HG03108 (cell line): ENCODE results near the gene CPE.
A peak's percentile ranks its signal among the peaks of the same experiment; 100 is the strongest.
"Not testable (repeated sequence)": the region's sequence is repeated elsewhere in the genome, so short reads cannot be mapped to it uniquely, and the experiment has no call there.

Source experiments
- ATAC-seq: cut with Tn5 transposase; IDR thresholded peaks from one replicate; pipeline ENCODE4 v1.9.1; 2021; ENCODE audit warnings: moderate library complexity; ENCODE audit not compliant: unreplicated experiment

CPE gene

GRCh38 chr4:165458471-165458870, 79.7 kb downstream of the CPE start:
- ATAC-seq, result no peak

DNA sequence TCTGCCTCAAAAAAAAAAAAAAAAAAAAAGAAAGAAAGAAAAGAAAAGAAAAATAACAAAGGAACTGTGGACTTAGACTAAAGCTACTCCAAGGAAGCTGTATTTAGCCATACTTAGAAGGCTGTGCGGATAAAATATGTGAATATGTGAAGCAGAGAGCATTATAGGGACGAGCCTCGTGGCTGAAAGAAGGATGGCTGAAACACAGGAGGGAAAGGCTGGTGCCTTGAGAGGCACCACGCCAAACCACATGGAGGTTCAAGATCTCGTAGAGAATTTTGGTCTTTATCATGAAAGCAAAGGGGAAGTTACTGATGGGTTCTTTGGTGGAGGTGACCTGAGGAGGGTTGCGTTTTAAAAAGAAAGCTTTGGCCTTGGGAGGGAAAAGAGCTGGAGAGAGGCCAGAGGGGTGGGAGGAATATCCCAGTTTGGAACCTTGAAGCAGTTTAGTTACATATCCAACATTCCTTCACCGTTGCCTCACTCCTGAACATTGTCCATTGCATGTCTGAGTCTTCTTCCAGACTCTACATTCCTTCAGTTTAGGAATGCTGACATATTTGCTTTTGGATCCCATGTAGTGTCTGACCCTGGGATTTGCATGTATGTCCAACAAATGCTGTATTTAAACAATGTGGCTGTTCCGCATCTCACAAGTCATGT, 82.5 kb downstream of the CPE start:
- ATAC-seq, result no peak

DNA sequence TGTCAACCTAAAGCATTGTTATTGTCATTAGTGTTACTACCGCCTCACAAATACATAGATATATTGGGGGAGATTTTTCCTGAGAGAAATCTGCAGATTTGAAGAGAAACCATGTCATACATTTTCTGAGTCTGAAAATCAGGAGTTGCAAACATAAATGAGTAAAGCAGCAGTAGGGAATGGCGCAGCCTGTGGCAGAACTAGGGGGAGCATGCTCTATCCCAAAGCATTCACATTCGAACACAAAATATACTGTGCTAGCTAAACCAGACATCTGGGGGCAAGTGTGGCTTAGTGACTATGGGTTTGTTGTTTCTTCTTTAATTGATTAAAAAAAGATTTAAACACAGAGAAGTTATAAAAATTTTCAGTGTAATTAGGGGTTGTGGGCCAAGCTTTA, 83.2 kb downstream of the CPE start:
- ATAC-seq, result no peak

GRCh38 chr4:165464376-165464775, 85.6 kb downstream of the CPE start:
- no peak for ATAC-seq

DNA sequence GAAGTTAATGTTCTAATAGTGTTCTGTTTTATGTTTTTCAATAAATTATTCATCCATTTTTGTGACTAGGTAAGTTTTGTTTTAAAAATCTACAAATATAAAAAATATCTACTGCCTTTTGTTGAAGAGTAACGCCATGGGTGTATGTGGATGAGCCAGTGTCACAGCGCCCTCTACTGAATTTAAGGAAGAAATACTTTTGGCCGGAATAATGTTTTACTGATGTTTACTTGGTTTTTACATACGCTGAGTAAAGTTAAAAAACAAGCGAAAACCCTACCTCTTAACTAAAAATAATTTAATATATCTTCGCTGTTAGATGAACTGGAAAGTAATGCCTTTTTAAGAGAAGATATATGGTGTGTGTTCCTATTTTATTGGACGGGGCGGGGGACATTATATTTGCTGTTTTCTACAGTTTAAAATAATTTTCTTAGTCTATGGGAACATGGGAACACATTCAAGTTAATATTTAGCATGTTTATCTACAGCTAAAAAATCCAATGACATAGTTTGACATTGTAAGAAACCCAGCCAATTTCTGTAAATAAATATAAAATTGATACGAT, 86.1 kb downstream of the CPE start:
- ATAC-seq, result no peak

GRCh38 chr4:165470009-165470408, 91.2 kb downstream of the CPE start:
- ATAC-seq, result no peak

DNA sequence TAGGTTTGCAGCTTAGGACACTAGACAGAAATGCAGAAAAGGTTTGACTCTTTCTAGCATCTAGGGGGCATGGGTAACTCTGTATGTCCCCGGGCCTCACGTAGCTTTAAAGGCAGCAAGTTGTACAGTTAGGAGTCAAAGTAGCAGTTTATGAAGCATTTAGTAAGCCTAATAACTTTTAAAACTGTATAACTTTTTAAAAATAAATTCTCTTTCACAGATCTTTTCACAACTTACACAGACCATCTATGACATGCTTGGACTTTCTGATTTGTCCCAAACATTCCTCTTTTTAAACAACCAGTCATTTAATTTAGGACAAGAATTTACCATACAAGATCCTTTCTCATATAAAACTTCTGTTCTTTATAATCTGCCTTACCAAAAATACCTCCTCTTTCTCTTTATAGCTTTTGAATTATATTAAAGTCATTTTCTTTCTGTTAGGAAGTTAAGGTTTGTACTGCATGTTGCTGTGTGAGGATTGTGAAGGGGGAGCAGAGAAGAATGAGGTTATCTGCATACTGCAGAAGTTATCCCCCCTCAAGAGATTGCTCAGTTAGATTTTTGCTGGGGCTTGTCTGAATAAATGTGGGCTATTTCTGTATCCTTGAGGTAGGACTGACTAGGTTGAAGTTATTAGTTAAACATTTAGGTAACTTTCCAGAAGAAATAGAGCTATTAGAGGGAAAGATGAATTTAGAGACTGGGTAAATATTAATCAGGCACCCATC, 94.3 kb downstream of the CPE start:
- no peak for ATAC-seq

DNA sequence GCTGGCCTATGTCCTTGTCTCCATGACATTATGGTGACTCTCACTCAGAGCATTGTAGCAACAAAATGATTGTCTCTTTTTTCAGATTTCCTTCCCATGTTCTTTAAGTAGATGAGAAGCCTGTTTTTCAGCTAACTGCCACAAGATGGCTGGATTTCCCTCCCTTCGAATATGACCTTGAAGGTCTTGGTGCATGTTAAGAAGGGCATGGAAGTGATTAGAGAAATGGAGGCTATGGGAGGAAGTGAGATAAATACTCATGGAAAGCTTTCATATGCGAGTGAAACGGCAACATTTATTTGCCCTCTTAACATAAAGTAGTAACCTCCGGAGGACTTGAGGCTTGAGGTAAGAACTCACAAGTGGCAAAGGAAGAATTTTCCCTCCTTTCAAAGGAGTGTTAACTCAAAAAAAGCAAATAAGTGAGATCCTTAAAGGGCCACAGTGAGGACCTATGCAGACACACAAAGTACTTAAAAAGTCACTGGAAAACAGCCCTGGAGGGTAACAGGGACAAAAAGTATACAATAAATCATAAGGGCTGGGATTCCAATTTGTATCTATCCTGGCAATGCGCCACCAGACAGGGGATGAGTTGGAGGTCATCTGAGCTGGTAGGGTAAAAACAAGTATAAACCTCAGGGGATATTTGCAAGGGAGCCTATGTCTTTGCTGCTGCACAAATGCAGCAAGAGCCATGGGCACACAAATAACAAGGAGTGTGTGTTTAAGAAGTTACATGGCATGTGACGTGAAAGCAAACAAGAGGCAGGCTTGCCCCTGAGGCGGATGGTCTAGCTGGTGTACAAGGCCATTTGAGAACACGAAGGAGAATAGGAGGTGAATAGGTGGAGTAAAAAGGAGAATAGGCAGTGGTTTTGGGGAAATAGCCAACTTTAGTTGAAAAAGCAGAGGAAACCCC, 96.2 kb downstream of the CPE start:
- ATAC-seq, result no peak

DNA sequence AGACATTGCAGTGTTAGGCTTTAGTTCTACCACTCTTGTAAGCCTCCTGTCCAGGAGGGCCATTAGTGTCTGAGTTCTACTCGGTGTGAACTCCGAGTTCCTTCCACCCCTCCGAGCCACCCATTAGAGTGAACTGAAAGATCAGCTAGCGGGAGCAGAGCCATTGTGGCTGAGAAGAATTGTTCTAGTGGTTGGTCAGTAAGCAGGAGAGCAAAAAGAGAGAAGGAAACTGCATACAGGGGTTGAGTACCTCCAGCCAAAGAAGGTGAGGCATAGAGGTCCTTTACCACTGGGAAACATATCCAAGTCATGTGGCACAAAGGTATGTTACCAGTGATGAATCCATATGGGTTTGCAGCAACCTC, 96.9 kb downstream of the CPE start:
- ATAC-seq, result no peak

DNA sequence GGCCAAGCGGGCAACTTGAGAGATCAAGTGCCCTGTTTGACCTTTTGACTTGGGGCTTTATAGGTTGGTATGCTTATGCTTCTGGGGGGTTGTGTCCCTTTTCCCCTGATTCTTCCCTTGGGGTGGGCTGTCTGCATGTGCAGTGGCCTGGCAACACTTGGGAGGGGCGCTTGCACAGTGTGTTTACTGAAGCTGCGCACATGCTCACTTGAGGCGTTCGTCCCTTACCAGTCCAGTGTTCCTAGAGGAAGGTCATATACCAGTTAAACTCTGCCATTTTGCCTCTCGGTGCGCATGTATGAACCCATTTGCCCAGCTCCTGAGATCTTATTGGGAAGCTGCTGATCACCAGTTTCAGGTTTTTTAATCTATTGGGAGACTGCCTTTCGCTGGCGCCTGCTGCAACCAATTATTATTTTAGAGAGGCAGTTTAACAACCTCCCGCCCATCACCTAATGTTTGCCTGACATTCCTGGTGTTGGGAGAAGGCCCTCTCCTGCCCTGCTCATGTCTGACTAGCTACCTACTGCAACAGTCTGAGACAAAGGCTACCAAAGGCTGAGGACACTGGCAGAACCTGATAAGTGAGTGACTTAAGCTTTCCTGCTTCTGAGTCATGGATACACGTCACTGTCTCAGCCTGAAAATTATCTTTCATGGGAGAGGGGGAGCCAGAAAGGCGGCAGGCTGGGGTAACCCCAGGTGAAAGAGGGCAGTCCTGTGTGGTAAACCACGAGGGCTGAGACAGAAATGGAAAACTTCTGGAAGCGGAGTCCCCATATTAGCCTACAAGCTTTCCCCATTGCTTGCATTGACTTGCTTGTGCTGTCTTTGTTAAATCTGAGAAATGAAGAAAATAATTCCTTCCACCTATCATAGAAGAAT, 97.6 kb downstream of the CPE start:
- ATAC-seq, result no peak

- ATAC-seq, result no peak
These were observed 99.0 kb downstream of the CPE start for GRCh38 chr4:165477799-165478198.

DNA sequence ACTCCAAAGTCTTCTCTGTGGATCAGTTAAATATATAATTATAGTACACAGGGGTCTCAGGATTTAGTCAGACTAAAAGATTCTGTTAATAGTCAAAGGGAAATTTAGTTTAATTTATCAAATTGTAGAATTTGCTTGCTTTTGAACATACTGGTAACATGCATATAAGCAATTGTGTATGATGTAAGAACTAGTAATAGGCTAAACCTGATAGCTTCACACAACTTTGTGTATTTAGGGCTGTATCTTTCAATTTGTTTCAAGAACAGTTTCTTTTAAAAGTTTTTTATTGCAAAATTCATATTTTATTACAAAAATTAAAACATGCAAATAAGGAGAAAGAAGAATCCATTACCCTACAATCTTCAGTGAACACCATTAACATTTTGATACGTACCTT, 99.5 kb downstream of the CPE start:
- no peak for ATAC-seq

DNA sequence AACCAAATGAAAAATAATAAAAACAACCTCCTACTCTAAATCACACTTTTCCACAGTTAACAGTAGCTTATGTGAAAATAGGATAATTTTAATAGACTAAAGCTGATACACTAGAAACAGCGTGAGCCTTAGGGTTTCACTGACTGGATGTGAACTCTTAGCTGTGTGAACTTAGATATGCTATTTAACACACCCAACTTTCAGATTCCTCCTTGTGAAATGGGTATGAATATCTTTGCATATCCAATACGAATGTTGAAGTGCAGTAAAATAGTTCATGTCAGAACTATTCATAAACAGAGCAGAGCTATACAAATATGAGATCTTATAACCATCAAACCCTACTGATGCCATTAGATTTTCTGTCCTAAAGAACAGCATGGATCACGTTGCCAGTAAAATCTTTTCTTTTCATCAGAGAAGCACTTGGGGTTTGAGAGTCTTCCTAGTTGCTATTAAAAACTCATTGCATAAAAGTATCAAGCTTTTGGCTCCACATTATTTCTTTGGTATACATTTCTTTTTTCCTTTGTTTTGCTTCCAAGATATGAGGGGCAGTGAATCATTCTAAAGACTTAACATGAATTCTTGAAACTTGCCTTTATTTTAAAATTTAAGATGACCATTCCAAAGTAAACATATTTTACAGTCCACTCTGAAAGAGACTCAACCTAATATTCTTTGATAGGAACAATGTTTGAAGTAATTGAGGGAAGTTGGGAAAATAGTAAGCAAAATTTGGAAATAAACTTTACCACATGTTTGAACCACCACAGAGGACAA, 102.4 kb downstream of the CPE start:
- no peak for ATAC-seq

DNA sequence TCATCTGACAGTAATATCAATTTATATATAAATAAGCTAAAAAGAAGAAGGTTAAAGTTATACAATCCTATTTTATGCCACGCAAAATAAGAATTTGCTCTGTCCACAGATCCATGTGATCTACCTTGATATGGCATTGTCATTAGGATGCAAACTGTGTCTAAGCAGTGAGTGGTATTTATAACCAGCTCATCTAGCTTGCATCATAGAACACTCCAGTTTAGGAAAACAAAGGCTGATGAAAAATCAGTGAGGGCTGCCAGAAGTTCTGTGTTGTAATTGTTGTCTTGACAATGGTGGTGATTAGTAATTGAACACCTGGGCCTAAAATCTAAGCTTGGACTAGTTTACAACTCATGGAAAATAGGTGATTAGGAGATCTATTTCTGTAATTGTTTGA, 111.0 kb downstream of the CPE start:
- ATAC-seq, result no peak

GRCh38 chr4:165492583-165492982, 113.8 kb downstream of the CPE start:
- not testable (repeated sequence) for ATAC-seq

DNA sequence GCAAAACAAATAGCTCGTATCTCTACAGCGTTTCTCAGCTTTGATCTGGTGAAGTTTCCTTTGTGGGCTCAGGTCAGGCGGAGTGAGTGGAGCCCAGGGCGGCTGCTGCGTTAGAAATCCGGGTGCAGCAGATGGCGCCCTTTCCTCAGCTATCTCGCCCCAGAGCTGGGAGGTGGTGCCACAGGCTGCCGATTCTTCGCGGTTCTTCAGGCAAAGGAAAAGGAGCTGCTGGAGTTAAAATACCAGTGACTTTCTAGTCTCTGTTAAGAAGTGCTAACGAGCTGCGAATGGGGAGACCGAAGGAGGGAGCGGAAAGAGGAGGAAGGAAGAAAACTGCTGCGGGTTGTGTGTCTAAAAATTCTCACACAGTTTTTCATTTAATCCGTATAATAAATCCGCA, 114.6 kb downstream of the CPE start:
- peak; percentile 78 for ATAC-seq

GRCh38 chr4:165502916-165503907, 124.4 kb downstream of the CPE start:
- peak; percentile 51 for ATAC-seq

DNA sequence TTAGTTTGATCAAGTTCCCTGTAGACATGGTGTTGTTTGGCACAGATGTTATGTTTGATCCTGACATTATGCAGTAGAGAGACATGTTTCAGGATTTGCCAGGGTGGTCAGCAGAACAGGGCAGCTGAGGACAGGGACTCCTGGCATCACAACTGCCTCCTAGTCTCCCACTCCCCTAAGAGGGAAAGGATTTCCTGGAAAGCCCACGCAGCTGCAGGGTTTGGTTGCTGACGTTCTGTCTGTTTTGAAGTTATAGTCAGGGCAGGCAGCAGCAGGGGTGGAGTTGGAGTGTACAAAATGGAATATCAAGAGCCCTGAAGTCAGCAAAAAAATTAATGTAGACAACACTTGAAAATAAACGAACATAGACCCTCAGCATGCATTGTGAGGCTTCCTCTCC, 125.4 kb downstream of the CPE start:
- no peak for ATAC-seq
